Colonic mucosa (tissue), 4 donors: Measurements from ENCODE around the gene FYB1. TPM values are rescaled to one million over a fixed set of nuclear protein-coding genes. Genes with fewer than 3 reads are reported as not detected.

Source experiments
- DNase-seq: peaks from one replicate; pipeline ENCODE4 v3.0.0-alpha.2; 2020
- H3K27ac ChIP-seq: fragments of 200-600 bp; one replicate; pipeline ENCODE4 v1.8.0; 2021
- H3K27me3 ChIP-seq: fragments of 200-600 bp; one replicate; pipeline ENCODE4 v1.8.0; 2021
- H3K36me3 ChIP-seq: fragments of 200-600 bp; one replicate; pipeline ENCODE4 v1.8.0; 2021
- H3K4me1 ChIP-seq: fragments of 200-600 bp; one replicate; pipeline ENCODE4 v1.8.0; 2021; ENCODE audit warnings: mild to moderate bottlenecking
- H3K4me3 ChIP-seq: fragments of 200-600 bp; one replicate; pipeline ENCODE4 v1.8.0; 2021
- H3K9ac ChIP-seq, 2 donors: one replicate each; pipeline ENCODE4 v1.7.0; 2013; ENCODE audit warnings: control low read depth in 2 of 2, low read depth in 2 of 2, low read length in 2 of 2
- H3K9me3 ChIP-seq: fragments of 200-600 bp; one replicate; pipeline ENCODE4 v1.8.0; 2021
- CTCF ChIP-seq: fragments of 200-600 bp; IDR thresholded peaks from one replicate; pipeline ENCODE4 v1.8.0; 2022; ENCODE audit warnings: antibody characterized with exemption, mild to moderate bottlenecking
- intact Hi-C: fragments of 100-400 bp; cut with DNase I; formaldehyde crosslinking; loops from one replicate; pipeline ENCODE4 v1.14.1; 2022
- total RNA-seq, 2 donors: library from RNA; stranded (reverse); fragmentation: NEBNext Ultra II Directional in 1 of 2; extraction: Animal tissue kit (Norgen Biotek cat#: 25700) in 1 of 2; gene quantifications; one replicate each; pipeline ENCODE4 v1.2.1, GENCODE V29; 2021
- donor health status: healthy.
- donor health status: DM: no; HTN: no; CAD: no.
- donor health status: DM: no; HTN: no; CAD: no.

Gene FYB1
- total RNA-seq, 2 donors from 2014 or later: 6.1 to 8.6 TPM

GRCh38 chr5:39215857-39216256, 3.5 kb downstream of the FYB1 start:
- no peak for DNase-seq
- Histone ChIP-seq H3K4me1 (no peaks in the 10 kb centered on the region), H3K36me3 (no peaks in the 10 kb centered on the region), H3K9me3 (no peaks in the 10 kb centered on the region), H3K4me3 (no peak overlapping the region), H3K9ac (no peak overlapping the region), H3K27me3 (no peaks in the 10 kb centered on the region), H3K27ac (no peak overlapping the region)
- no peak for TF ChIP-seq CTCF
- intact Hi-C loops: loop anchor here (5.0 kb wide), 2 partner anchors 156 to 351 kb away; no protein-coding TSS in a partner anchor

GRCh38 chr5:39214912-39215709, 4.3 kb downstream of the FYB1 start:
- no peak for TF ChIP-seq CTCF
- no peaks in the 10 kb centered on the region for H3K9me3 ChIP-seq
- H3K4me1 ChIP-seq: no peaks in the 10 kb centered on the region
- H3K27ac ChIP-seq: no peak overlapping the region
- H3K4me3 ChIP-seq: no peak overlapping the region
- no peak overlapping the region for H3K9ac ChIP-seq
- DNase-seq: no peak
- H3K36me3 ChIP-seq: no peaks in the 10 kb centered on the region
- intact Hi-C loops: loop anchor here (5.0 kb wide), 2 partner anchors 157 to 352 kb away; no protein-coding TSS in a partner anchor
- no peaks in the 10 kb centered on the region for H3K27me3 ChIP-seq

- Histone ChIP-seq H3K9me3 (no peaks in the 10 kb centered on the region), H3K36me3 (no peaks in the 10 kb centered on the region), H3K4me1 (no peaks in the 10 kb centered on the region), H3K27ac (no peak overlapping the region), H3K27me3 (no peaks in the 10 kb centered on the region), H3K9ac (no peak overlapping the region), H3K4me3 (no peak overlapping the region)
- intact Hi-C loops: no loop called here
- no peak for DNase-seq
- TF ChIP-seq CTCF: no peak
Observed at GRCh38 chr5:39213447-39214207, 5.7 kb downstream of the FYB1 start.

- Histone ChIP-seq H3K27me3 (no peaks in the 10 kb centered on the region), H3K9me3 (no peaks in the 10 kb centered on the region), H3K27ac (peak overlapping the region; percentile 18), H3K9ac (no peak overlapping the region), H3K36me3 (no peaks in the 10 kb centered on the region), H3K4me3 (no peak overlapping the region), H3K4me1 (no peaks in the 10 kb centered on the region)
- DNase-seq: no peak
- TF ChIP-seq CTCF: no peak
- intact Hi-C loops: no loop called here
Observed at GRCh38 chr5:39211773-39212172, 7.6 kb downstream of the FYB1 start.

GRCh38 chr5:39209924-39210323, 9.4 kb downstream of the FYB1 start:
- H3K9ac ChIP-seq: no peak overlapping the region
- peak overlapping the region; percentile 9 for H3K27ac ChIP-seq
- TF ChIP-seq CTCF: no peak
- no peak for DNase-seq
- no peaks in the 10 kb centered on the region for H3K4me1 ChIP-seq
- H3K4me3 ChIP-seq: no peak overlapping the region
- no peaks in the 10 kb centered on the region for H3K27me3 ChIP-seq
- intact Hi-C loops: no loop called here
- H3K36me3 ChIP-seq: no peaks in the 10 kb centered on the region
- H3K9me3 ChIP-seq: no peaks in the 10 kb centered on the region
